ENCODE results near the gene FEV.
A peak's percentile ranks its signal among the peaks of the same experiment; 100 is the strongest.

The FEV gene

DNA sequence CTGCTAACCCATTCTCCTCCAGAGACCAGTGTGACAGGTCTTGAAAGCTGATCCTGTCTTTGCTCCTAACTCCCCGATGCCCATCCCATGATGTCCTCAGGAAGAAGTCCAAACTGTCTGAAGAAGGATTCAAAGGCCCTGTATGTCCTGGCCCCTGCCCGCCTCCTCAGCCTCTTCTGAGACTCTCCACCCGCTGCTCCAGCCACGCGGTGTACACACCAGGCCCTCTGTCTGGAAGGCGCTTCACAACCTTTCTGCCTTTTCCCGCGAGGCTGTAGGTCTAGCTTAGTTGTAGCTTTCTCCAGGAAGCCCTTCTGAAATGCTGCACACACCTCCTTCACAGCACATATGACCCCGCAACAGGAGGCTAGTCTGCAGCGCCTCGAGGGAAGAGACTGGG lies 31.7 kb upstream of the FEV start:
- no peak for DNase-seq

GRCh38 chr2:219010873-219011272 lies 25.9 kb upstream of the FEV start:
- no peak for DNase-seq

GRCh38 chr2:219010162-219010756 lies 25.3 kb upstream of the FEV start:
- no peak for DNase-seq

- DNase-seq = no peak
These were observed 24.3 kb upstream of the FEV start for GRCh38 chr2:219009294-219009693.

GRCh38 chr2:219003979-219004378 lies 19.0 kb upstream of the FEV start:
- no peak for DNase-seq

GRCh38 chr2:219003267-219003634 lies 18.3 kb upstream of the FEV start:
- no peak for DNase-seq

DNA sequence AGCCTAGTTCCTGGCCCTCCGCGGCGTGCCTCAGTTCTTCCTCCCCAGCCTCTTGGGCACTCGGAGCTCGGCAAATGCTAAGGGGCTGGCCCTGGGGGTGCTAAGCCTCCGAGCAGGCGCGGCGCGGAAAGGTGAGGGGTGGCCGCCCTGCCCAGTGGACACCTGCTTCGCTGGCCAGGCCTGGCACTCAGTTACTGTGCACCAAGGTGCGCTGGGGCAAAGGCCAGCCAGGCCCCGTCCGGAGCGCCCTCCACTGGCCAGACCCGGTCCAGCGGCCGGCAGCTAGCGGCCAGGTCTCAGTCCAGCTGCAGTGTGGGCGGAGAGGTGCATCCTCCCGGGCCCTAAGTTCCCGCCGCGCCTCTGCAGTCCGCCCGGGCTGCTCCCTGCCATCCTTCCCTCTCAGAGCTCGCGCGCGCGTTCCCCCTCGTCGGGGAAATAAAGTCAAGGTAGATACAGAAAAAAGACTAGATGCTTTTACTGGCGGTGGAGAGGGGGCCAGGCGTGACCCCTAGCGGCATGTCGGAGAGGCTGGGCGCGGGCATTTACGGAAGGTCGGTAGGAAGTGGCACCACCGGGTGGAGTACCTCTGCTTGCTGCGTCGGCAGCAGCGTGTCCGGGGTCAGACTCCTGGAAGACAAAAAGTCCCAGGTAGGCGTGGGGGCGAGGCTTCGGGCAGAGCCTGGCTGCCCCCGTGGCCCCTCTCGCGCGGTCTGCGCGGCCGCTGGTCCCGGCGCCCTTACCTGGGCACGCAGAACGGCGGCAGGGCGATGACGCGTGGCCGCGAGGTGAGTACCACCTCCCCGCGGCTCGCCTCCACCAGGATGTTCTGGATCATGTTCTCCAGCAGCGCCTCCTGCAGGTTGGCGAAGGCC lies 17.6 kb upstream of the FEV start:
- DNase-seq = peak in 3 of 5 experiments; percentile 32 to 40 (median 36)

GRCh38 chr2:219001577-219002394 lies 16.8 kb upstream of the FEV start:
- DNase-seq = no peak

DNA sequence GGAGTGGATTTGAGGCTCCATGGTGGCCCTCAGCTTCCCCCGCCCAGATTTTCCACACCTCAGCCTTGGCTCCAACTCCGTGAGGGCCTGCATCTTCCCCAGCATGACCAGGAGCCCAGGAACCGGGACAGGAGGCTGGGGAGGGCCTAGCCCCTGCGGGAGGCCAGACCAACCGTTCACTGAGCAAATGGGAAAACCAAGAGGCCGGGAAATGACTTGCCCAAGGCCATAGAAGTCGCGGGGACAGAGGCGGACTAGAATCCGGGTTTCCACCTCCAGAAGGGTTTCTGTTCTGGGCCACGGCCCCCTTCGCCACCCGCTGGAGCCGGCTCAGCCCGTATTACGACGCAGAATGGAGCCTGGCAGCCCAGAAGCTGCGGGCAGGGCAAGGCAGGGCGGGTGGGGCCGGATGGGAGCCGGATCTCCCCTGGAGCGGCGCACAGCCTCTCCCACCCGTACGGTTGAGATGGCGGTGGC lies 16.2 kb upstream of the FEV start:
- DNase-seq = no peak

DNA sequence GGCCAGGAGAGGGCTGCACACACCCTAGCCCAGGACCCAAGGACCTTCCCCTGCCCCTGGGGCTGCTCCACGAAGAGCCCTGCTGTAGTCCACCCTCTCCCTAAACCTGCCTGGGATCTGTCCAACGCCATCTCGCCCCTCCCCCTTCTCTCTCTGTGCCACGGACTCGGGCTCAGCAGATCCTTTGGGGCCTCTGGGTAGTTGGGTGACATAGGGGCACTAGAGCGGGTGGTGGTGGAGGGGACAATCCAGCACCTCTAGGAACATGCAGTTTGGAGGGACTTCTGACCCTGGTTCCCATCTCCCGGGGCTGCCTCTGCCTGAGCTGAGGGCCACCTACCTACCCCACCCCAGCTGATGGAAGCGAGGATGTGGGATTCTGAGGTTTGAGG lies 15.6 kb upstream of the FEV start:
- DNase-seq = no peak

- DNase-seq = no peak
These were observed 15.0 kb upstream of the FEV start for GRCh38 chr2:218999881-219000568.

DNA sequence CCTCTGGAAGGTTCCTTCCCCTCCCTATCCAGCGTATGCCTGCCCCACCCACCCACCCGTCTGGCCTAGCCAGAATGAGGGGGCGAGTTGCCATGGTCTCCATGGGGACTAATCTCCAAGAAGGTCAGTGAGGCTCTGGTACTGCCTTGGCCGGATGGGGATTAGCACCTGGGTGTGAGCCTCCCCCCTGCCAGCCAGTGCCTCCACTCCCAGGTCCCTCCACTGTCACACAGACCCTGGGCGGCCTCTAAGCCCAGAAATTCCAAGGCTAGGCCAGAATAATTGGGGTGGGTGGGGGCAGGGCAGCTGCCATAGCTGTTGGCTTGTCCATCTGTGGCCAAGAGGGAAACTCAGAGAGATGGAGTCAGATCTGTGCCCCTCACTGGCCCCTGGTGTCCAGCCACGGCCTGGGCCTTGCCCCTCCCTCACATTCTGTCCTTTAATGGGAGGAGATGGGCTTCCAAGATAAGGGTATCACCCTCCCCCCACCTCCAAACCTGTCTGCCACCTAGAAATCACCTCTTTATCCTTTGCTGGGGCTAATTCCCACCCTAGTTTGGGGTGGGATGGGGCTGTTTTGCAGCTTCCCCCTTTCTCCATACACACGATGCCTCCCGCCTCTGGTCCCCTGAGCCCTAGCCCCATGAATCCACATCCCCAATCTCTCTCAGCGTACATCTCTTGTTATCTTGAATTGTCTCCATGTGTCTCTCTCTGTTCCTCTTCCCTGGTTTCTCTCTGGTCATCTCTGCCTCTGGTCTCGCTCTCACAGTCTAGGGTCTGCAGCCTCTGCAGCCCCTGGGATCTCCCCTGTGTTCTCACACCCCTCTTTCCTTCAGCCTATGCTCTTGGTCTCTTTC lies 14.3 kb upstream of the FEV start:
- DNase-seq = no peak

DNA sequence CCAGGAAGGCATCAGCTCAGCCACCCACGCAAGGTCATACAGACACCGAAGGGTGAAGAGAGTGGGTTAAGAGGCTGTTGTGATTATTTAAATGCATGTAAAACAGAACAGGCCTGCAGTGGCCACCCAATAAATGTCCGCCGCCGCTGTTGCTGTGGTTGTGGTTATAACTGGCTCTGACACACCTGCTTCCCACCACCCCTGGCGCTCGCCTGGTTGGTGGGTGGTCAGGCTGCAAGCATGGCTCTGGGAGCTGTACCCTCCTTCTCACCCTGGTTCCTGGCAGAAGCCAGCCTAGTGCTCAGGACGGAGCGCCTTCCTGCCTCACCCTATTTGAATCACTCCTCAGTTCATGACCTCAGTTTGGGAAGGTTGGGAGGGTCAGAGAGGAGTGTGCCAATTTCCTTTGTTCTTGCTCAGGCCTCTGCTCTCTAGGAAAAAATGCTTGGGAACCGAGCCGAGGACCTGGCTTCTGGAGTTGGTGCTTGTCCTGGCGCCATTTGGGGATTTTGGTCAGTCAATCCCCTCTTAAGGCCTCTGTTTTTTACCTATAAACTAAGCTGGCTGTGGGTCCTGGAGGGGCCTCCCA lies 13.5 kb upstream of the FEV start:
- no peak for DNase-seq

DNA sequence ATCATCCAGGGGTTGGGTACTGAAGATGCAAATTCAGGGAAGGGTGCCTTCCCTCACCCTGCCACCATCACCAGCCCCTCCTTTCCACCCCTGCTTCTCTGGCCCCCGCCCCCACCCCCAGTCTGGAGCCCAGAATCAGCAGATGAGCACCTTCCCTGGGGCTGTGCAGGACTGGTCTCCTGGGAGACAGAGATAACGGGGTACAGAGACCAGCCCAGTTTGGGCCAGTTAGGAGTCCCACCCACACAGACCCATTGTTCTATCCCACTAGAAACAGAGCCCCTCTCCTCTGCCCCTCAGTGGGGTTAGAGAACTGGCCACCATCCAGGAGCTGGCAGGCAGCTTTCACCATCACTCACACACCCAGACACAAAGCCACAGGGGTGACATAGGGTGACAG lies 12.7 kb upstream of the FEV start:
- no peak for DNase-seq

- DNase-seq = no peak
These were observed 12.0 kb upstream of the FEV start for GRCh38 chr2:218996937-218997336.

DNA sequence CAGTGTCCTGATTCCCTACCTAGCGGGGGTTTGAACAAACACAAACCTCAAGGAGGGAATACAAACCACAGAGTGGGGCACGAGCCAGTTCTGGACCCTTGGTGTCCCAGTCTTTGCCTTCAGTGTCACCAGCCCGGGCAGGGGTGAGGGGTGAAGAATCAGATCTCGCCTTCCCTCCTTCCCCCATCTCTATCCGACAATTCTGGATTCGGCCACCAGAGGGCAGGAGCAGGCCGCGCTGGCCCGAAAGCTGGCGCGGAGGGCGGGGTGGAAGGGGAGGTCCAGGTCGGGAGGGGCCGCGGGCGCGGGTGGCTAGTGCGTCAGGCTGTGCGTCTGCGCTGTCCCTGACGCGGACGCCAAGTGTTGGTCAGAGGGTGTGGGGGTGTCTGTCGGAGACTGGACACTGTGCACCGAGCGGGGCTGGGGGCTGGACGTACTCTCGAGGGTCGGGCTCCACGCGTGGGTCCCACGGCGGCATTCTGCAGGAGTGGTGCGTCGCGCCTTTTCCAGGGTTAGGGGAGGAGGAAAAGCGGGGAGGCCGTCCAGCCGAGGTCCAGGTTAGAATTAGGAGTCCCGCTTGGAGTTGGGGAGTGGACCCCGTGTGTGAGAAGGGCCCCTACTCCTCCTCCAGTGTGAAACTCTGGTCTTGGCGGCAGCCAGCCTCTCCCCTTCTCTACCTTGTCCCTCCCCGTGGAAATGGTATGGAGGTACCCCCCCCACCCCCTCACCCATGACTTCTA lies 11.2 kb upstream of the FEV start:
- DNase-seq = peak; percentile 48 to 79 (median 66)

DNA sequence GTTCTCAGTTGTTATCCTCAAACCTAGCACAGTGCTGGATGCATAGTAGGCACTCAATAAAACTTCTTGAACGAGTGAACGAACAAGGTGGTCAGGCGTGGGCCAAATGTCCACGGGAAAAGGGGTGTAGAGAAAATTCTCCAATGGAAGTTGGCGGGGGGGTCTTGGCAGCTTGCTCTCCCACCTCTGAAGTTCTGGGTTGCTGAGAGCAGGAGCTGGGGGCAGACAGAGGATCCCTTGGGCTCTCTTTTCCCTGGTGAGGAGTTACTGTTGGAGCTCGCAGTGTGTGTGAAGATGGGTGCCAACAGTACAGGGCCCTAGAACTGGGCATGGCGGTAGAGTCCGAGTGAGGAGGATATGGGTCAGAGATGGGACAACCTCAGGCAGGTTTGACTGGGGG lies 10.6 kb upstream of the FEV start:
- no peak for DNase-seq

GRCh38 chr2:218993345-218994315 lies 8.6 kb upstream of the FEV start, which contains the start of gene CRYBA2:
CRYBA2 (minus strand) TSS chr2:218993422; CDS start chr2:218993176, 246 bp downstream.
- DNase-seq = no peak

GRCh38 chr2:218992703-218993344 lies 7.8 kb upstream of the FEV start:
- no peak for DNase-seq

Data from T-helper 2 cell (primary cell).